ENCODE data around the gene ANOS1.

The ANOS1 gene

GRCh38 chrX:8672176-8672575, 59.8 kb downstream of the ANOS1 start:
- TF ChIP-seq, protein P1, sequence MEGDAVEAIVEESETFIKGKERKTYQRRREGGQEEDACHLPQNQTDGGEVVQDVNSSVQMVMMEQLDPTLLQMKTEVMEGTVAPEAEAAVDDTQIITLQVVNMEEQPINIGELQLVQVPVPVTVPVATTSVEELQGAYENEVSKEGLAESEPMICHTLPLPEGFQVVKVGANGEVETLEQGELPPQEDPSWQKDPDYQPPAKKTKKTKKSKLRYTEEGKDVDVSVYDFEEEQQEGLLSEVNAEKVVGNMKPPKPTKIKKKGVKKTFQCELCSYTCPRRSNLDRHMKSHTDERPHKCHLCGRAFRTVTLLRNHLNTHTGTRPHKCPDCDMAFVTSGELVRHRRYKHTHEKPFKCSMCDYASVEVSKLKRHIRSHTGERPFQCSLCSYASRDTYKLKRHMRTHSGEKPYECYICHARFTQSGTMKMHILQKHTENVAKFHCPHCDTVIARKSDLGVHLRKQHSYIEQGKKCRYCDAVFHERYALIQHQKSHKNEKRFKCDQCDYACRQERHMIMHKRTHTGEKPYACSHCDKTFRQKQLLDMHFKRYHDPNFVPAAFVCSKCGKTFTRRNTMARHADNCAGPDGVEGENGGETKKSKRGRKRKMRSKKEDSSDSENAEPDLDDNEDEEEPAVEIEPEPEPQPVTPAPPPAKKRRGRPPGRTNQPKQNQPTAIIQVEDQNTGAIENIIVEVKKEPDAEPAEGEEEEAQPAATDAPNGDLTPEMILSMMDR (IDR thresholded peaks at IDR 0.05; ENCODE audit: low read depth, low read length): no peak
- no peak overlapping the region for H3K4me3 ChIP-seq (replicated peaks in 1 of 2; ENCODE audit: low read depth in 2 of 2, low read length in 2 of 2)
- no peak for DNase-seq (ENCODE audit: low read depth in 2 of 2)

DNA sequence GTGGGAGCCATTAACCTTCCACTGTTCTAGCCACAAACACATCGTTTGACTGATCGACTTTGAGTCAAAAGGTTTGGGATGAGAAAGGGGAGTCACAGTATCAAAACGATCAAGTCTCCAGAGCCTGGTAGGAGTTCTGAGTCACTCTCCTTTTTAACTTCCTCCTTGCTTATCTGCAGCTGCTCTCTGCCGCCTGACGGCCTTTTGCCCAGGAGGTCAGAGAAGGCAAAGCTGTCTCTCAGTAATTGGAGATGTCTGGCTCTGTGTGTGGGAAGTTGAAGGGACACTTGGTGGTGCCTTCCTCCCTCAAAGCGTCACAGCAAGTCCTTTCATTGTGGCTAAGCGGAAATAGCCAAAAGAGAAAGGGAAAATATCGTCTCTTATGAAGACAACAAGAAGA, 63.1 kb downstream of the ANOS1 start:
- TF ChIP-seq, protein P1 (IDR thresholded peaks at IDR 0.05; ENCODE audit: low read depth, low read length): no peak
- no peak overlapping the region for H3K4me3 ChIP-seq (replicated peaks in 1 of 2; ENCODE audit: low read depth in 2 of 2, low read length in 2 of 2)
- DNase-seq (ENCODE audit: low read depth in 2 of 2): no peak

GRCh38 chrX:8663325-8663724, 68.6 kb downstream of the ANOS1 start:
- peak in 1 of 2 donors; percentile 66 for DNase-seq (ENCODE audit: low read depth in 2 of 2)
- TF ChIP-seq, protein P1 (IDR thresholded peaks at IDR 0.05; ENCODE audit: low read depth, low read length): no peak
- H3K4me3 ChIP-seq (replicated peaks in 1 of 2; ENCODE audit: low read depth in 2 of 2, low read length in 2 of 2): no peak overlapping the region

DNA sequence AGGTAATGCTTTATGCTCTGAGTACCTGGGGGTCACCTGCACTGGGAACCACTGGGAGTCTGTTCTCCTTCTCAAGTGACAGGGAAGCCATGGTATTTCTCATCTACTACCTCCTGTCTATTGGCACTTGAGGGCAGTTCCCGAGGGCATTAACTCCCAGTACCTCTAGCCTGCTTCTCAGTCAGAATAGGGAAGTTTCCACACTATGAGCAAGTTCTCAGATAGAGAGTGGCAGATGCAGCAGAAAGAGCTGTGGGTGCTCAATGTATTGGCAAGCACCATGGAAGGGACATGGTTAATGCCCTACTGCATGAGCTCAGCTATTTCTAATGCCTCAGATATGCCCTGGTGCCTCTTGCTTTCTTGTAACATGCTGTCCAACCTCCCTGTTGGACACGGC, 74.1 kb downstream of the ANOS1 start:
- no peak overlapping the region for H3K4me3 ChIP-seq (replicated peaks in 1 of 2; ENCODE audit: low read depth in 2 of 2, low read length in 2 of 2)
- DNase-seq (ENCODE audit: low read depth in 2 of 2): no peak
- TF ChIP-seq, protein P1 (IDR thresholded peaks at IDR 0.05; ENCODE audit: low read depth, low read length): no peak

GRCh38 chrX:8653956-8654355, 78.0 kb downstream of the ANOS1 start:
- no peak overlapping the region for H3K4me3 ChIP-seq (replicated peaks in 1 of 2; ENCODE audit: low read depth in 2 of 2, low read length in 2 of 2)
- no peak for DNase-seq (ENCODE audit: low read depth in 2 of 2)
- TF ChIP-seq, protein P1 (IDR thresholded peaks at IDR 0.05; ENCODE audit: low read depth, low read length): no peak

- TF ChIP-seq, protein P1 (IDR thresholded peaks at IDR 0.05; ENCODE audit: low read depth, low read length): no peak
- no peak for DNase-seq (ENCODE audit: low read depth in 2 of 2)
- H3K4me3 ChIP-seq (replicated peaks in 1 of 2; ENCODE audit: low read depth in 2 of 2, low read length in 2 of 2): no peak overlapping the region
Observed at GRCh38 chrX:8649969-8650368, 82.0 kb downstream of the ANOS1 start.

DNA sequence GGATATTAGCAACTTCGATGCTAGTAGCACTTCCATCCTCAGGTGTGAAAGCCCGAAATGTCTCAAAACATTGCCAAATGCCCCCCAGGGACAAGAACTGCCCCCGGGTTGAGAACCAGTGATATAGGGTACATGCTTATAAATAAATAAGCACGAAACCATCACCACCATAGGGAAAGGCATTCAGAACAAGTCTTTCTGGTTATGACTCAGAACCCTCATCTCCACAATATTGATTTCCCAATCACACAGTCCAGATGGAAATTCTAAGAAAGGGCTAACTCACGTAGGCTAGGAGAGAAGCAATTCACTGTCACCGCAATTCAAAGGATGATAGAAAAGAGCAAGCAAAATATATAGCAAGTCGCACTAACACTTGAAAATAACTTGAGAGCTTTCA, 84.8 kb downstream of the ANOS1 start:
- TF ChIP-seq, protein P1 (IDR thresholded peaks at IDR 0.05; ENCODE audit: low read depth, low read length): no peak
- H3K4me3 ChIP-seq (replicated peaks in 1 of 2; ENCODE audit: low read depth in 2 of 2, low read length in 2 of 2): no peak overlapping the region
- DNase-seq (ENCODE audit: low read depth in 2 of 2): no peak
